Heart left ventricle (tissue), 16 donors: ENCODE results near the gene KCNIP3. TPM values are rescaled to one million over a fixed set of nuclear protein-coding genes. Genes with fewer than 3 reads are reported as not detected.
A peak's percentile ranks its signal among the peaks of the same experiment; 100 is the strongest.
"Not testable (repeated sequence)": the region's sequence is repeated elsewhere in the genome, so short reads cannot be mapped to it uniquely, and the experiment has no call there.

Source experiments
- ATAC-seq, 4 donors: fragments of 200-7000 bp; cut with Tn5 transposase; one replicate each; pipeline ENCODE4 v1.9.1; 2020 to 2022; ENCODE audit warnings: moderate library complexity in 4 of 4, mild to moderate bottlenecking in 3 of 4, moderate number of reproducible peaks in 1 of 4
- DNase-seq, 5 donors: peaks; one replicate each; pipeline ENCODE4 v3.0.0-alpha.2; 2020
- H3K27ac ChIP-seq, 12 donors: fragments of 200-600 bp; sonication (generic) in 4 of 12; one replicate each; pipeline versions ENCODE4 v1.5.0 to v1.8.0; 2016 to 2022; ENCODE audit warnings: mild to moderate bottlenecking in 2 of 12
- H3K27me3 ChIP-seq, 9 donors: fragments of 200-600 bp; sonication (generic) in 2 of 9; one replicate each; pipeline versions ENCODE4 v1.5.1 to v1.8.0; 2016 to 2022; ENCODE audit warnings: mild to moderate bottlenecking in 3 of 9
- H3K36me3 ChIP-seq, 9 donors: fragments of 200-600 bp; sonication (generic) in 2 of 9; one replicate each; pipeline versions ENCODE4 v1.5.0 to v1.8.0; 2018 to 2022; ENCODE audit warnings: mild to moderate bottlenecking in 2 of 9
- H3K4me1 ChIP-seq, 12 donors: fragments of 200-600 bp; sonication (generic) in 4 of 12; one replicate each; pipeline versions ENCODE4 v1.5.0 to v1.8.0; 2016 to 2022; ENCODE audit warnings: mild to moderate bottlenecking in 3 of 12
- H3K4me3 ChIP-seq, 12 donors: fragments of 200-600 bp; sonication (generic) in 4 of 12; one replicate each; pipeline versions ENCODE4 v1.5.0 to v1.8.0; 2017 to 2022; ENCODE audit warnings: mild to moderate bottlenecking in 9 of 12, moderate library complexity in 4 of 12
- H3K9me3 ChIP-seq, 12 donors: fragments of 200-600 bp; sonication (generic) in 4 of 12; one replicate each; pipeline versions ENCODE4 v1.5.0 to v1.8.0; 2016 to 2022; ENCODE audit warnings: mild to moderate bottlenecking in 1 of 12
- CTCF ChIP-seq, 12 donors: fragments of 200-600 bp; sonication (generic) in 4 of 12; IDR thresholded peaks; one replicate each; pipeline versions ENCODE4 v1.5.0 to v1.8.0; 2018 to 2022; ENCODE audit warnings: antibody characterized with exemption in 12 of 12, mild to moderate bottlenecking in 5 of 12
- POLR2A ChIP-seq, 2 donors: fragments of 450-650 bp; IDR thresholded peaks; one replicate each; pipeline ENCODE4 v1.6.1; 2017; ENCODE audit warnings: antibody characterized with exemption in 2 of 2, mild to moderate bottlenecking in 2 of 2, moderate library complexity in 2 of 2
- WGBS, 4 donors: extraction: QIAGEN DNeasy Blood & Tissue Kit in 2 of 4; methylation state at CpG; one replicate each; pipeline versions ENCODE4 v1.1.5 to v1.1.7; 2013 to 2018; 5-methylcytosine and 5-hydroxymethylcytosine counted together
- intact Hi-C, 10 donors: fragments of 100-400 bp; cut with DNase I; formaldehyde crosslinking; loops; one replicate each; pipeline versions ENCODE4 v1.11.1 to v1.14.2; 2022
- polyA plus RNA-seq, 2 donors: library from polyadenylated mRNA; stranded (reverse); fragments of 200-250 nt; gene quantifications; one replicate each; pipeline ENCODE4 v1.2.3, GENCODE V29; 2013
- total RNA-seq, 9 donors: library from RNA; depleted of rRNA in 2 of 9; stranded (reverse); fragments of >200 nt in 2 of 9; fragmentation: NEBNext Ultra II Directional in 3 of 9; extraction: Animal tissue kit (Norgen Biotek cat#: 25700) in 3 of 9; gene quantifications; one replicate each; pipeline versions ENCODE4 v1.1.0 to v1.2.4, GENCODE V29; 2016 to 2023
- donor health status: ischemic (EF 13 %, LVEDD 7.1; RV severe dilation, severe dysfunction).
- donor health status: healthy with polysubstance abuse.
- donor health status: DM: no; HTN: yes; CAD: no.
- donor health status: DM: no; HTN: no; CAD: no.
- donor health status: ischemic (EF 25% LVEDD 6.9; RV normal size, moderate dysfunction).
- donor health status: ischemic (EF 25% LVEDD 5.7; RV mildly dilated, moderate dysfunction).
- donor health status: healthy.
- donor health status: DM: yes; HTN: yes; CAD: no.
- donor health status: ischemic (EF 35%, LVEDD 5.7; RV mildly dilated, moderate dysfunction).
- donor health status: nonischemic (EF 11% LVEDD 7.7; RV severe dilation, severe dysfunction).
- donor health status: DM: yes; HTN: yes; CAD: no.
- donor health status: PGD.
- donor health status: ischemic (EF 29% LVEDD 5.4; RV normal size, mild dysfunction).
- donor health status: nonischemic (EF 23%, LVEDD 6.1; RV moderate dilation, normal function).

The KCNIP3 gene
- total and polyA plus RNA-seq, 11 donors, result 2.7 to 8.3 (median 4.0) TPM

DNA sequence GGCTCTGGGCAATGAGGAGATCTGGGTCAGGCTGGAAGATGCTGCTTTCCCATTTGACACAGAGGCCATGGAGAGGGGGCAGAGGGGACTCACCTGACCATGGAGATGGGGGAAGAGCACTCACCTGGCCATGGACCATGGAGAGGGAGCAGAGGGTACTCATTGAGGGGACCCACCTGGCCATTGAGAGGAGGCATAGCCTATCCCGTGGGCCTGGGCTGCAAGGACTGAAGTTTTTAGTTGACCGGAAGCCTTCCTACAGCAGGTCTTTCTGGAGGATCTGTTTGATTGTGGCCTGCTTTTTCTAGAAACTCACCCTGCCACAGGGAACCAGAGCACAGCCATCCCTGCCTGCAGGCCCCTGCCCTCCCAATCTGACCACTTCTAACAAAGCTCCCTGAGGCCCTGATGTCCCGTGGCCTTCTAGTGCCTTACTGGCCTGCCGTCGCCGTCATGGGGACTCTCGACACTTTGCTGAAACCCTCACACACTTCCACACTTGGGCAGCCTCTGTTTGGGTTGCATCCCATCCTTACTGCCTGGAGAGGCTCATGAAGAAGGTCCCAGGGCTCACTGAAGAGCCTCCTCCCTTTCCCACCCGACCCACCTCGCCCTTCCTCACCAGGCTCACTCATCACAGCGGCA, 28.0 kb upstream of the KCNIP3 start:
- ATAC-seq, result no peak
- intact Hi-C loops, result no loop called here
- Histone ChIP-seq H3K9me3 (no peaks in the 10 kb centered on the region), H3K4me3 (no peak overlapping the region), H3K4me1 (peaks cover 0 to 2% (median 0%) of the 10 kb centered on the region in 12 donors), H3K27ac (no peak overlapping the region), H3K36me3 (no peaks in the 10 kb centered on the region), H3K27me3 (no peaks in the 10 kb centered on the region)
- 94 to 99% (median 96%) methylated on average over 10 of the region's 10 CpGs for WGBS, 4 donors
- no peak for TF ChIP-seq POLR2A (IDR thresholded peaks at IDR 0.05)
- TF ChIP-seq CTCF (IDR thresholded peaks at IDR 0.05), result no peak
- DNase-seq, result peak in 1 of 5 donors; percentile 3

- intact Hi-C loops, H3K4me1 ChIP-seq, H3K27ac ChIP-seq, H3K9me3 ChIP-seq, H3K27me3 ChIP-seq, H3K4me3 ChIP-seq, ATAC-seq, H3K36me3 ChIP-seq: not testable (repeated sequence)
- DNase-seq, result peak in 1 of 5 donors; percentile 6
- 86 to 94% (median 91%) methylated on average over 5 of the region's 5 CpGs for WGBS, 4 donors
These were observed 27.4 kb upstream of the KCNIP3 start for GRCh38 chr2:95269745-95270144.

DNA sequence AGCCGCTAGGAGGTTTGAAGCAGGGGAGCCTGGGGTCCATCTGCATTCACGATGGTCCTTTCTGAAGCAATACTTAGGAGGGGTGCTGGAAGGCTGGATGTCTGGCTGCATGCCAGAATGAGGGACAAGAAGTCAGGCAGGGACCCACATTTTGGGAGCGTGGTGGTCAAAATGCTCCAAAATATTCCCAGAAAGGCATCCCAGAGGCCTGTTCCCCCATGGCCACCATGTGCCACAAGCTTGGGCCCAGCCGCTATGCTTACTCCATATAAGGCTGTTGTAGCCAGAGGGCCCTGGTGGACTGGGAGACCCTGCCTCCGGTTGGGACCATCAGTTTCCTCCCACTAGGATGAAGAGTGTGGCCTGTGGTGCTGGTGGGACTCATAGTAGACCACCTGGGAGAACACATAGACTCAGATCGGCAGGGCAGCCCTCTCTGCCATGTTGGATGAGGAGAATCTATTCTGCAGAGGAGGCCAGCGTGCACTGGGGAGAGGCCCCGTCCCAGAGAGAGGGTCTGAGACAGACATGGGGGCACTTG, 26.5 kb upstream of the KCNIP3 start:
- H3K36me3 ChIP-seq, result no peaks in the 10 kb centered on the region
- intact Hi-C loops, result no loop called here
- no peak overlapping the region for H3K4me3 ChIP-seq
- H3K4me1 ChIP-seq, result no peaks in the 10 kb centered on the region
- no peaks in the 10 kb centered on the region for H3K9me3 ChIP-seq
- no peak overlapping the region for H3K27ac ChIP-seq
- no peaks in the 10 kb centered on the region for H3K27me3 ChIP-seq
- DNase-seq, result peak in 3 of 5 donors; percentile 4 to 7 (median 7)
- 90 to 97% (median 92%) methylated on average over 8 of the region's 8 CpGs for WGBS, 4 donors
- TF ChIP-seq POLR2A (IDR thresholded peaks at IDR 0.05), result no peak
- no peak for TF ChIP-seq CTCF (IDR thresholded peaks at IDR 0.05)
- ATAC-seq, result no peak

- Histone ChIP-seq H3K4me1 (no peaks in the 10 kb centered on the region), H3K9me3 (no peaks in the 10 kb centered on the region), H3K36me3 (no peaks in the 10 kb centered on the region), H3K27ac (no peak overlapping the region), H3K4me3 (no peak overlapping the region), H3K27me3 (no peaks in the 10 kb centered on the region)
- intact Hi-C loops, result no loop called here
- 78 to 89% (median 82%) methylated on average over 5 to 6 of the region's 6 CpGs for WGBS, 4 donors
- DNase-seq (peak in 3 of 5 donors; percentile 4 to 16 (median 6)), ATAC-seq (no peak)
- TF ChIP-seq CTCF (IDR thresholded peaks at IDR 0.05) (no peak), POLR2A (IDR thresholded peaks at IDR 0.05) (no peak)
These were observed 25.7 kb upstream of the KCNIP3 start for GRCh38 chr2:95271381-95271971.
